ENCODE results near the gene MAP4. TPM values are rescaled to one million over a fixed set of nuclear protein-coding genes. Genes with fewer than 3 reads are reported as not detected.
A peak's percentile ranks its signal among the peaks of the same experiment; 100 is the strongest.

The MAP4 gene
- total and polyA plus RNA-seq, 3 experiments from 2014 or later, result 55.7 to 117 (median 114) TPM

DNA sequence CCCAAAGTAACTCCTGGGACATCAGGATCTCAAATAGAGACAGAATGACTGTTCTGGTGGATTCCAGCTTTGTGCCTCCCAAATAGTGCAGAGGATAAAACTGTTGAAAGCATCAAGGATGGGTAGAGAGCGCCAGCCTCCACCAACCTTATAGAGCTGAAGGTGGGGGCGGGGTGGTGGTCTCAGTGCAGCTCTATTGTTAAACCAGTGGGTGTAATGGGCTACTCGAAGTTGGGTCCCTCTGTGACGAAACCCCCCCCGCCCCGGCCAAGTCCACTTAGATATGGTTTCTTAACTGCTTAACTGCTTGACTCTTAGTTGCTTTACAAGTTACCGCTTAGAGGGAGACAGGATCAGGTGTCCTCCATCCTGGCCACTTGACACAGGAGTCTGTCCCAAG lies 190.6 kb downstream of the MAP4 start:
- DNase-seq, result no peak

GRCh38 chr3:47824541-47825473 lies 191.4 kb downstream of the MAP4 start:
- no peaks in the 10 kb centered on the region for H3K27me3 ChIP-seq (ENCODE audit: insufficient read depth, low read length, poor library complexity, severe bottlenecking)
- H3K36me3 Mint-ChIP-seq, result peaks cover 4 to 44% (median 12%) of the 10 kb centered on the region in 3 donors
- peak overlapping the region; percentile 91 for H3K27ac ChIP-seq (ENCODE audit: low read depth, low read length)
- peaks cover 11% of the 10 kb centered on the region for H3K36me3 ChIP-seq (ENCODE audit: insufficient read depth, low read length)
- H3K4me3 ChIP-seq (ENCODE audit: low read length), result peak overlapping the region; percentile 88
- no peaks in the 10 kb centered on the region for H3K27me3 Mint-ChIP-seq
- peak overlapping the region; percentile 76 to 96 (median 88) for H3K27ac Mint-ChIP-seq
- H3K4me1 ChIP-seq (ENCODE audit: insufficient read depth, low read length), result peaks cover 19% of the 10 kb centered on the region
- CTCF ChIA-PET, result interaction anchor here (0.8 to 4.0 kb wide), 22 partner anchors 8 to 349 kb away, joined by 3 to 50 read pairs (median 6); partner anchors contain the start of genes DHX30 and SCAP
- H3K9me3 ChIP-seq (ENCODE audit: low read length), result no peaks in the 10 kb centered on the region
- H3K4me3 Mint-ChIP-seq, result peak overlapping the region; percentile 86 to 93 (median 89)
- H3K9me3 Mint-ChIP-seq, result no peaks in the 10 kb centered on the region
- peak; percentile 69 to 82 (median 78) for DNase-seq
- peaks cover 27 to 34% (median 32%) of the 10 kb centered on the region in 3 donors for H3K4me1 Mint-ChIP-seq
- POLR2A ChIA-PET, result interaction anchor here (0.8 to 1.0 kb wide), 2 partner anchors 13 to 43 kb away, joined by 3 to 5 read pairs; partner anchors contain the start of gene SMARCC1

More for the DNA sequence above, 190.6 kb downstream of the MAP4 start:
- Mint-ChIP-seq H3K27me3 (no peaks in the 10 kb centered on the region), H3K4me1 (peaks cover 27 to 34% (median 32%) of the 10 kb centered on the region in 3 donors), H3K9me3 (no peaks in the 10 kb centered on the region), H3K27ac (peak overlapping the region; percentile 66 to 95 (median 88)), H3K4me3 (peak overlapping the region; percentile 86 to 93 (median 89)), H3K36me3 (peaks cover 4 to 40% (median 10%) of the 10 kb centered on the region in 3 donors)
- Histone ChIP-seq H3K36me3 (ENCODE audit: insufficient read depth, low read length) (peaks cover 13% of the 10 kb centered on the region), H3K9me3 (ENCODE audit: low read length) (no peaks in the 10 kb centered on the region), H3K4me3 (ENCODE audit: low read length) (peak overlapping the region; percentile 88), H3K27ac (ENCODE audit: low read depth, low read length) (peak overlapping the region; percentile 91), H3K4me1 (ENCODE audit: insufficient read depth, low read length) (peaks cover 19% of the 10 kb centered on the region), H3K27me3 (ENCODE audit: insufficient read depth, low read length, poor library complexity, severe bottlenecking) (no peaks in the 10 kb centered on the region)
- ChIA-PET CTCF (interaction anchor here (0.8 to 4.0 kb wide), 20 partner anchors 12 to 350 kb away, joined by 3 to 50 read pairs (median 6); partner anchors contain the start of genes DHX30 and SCAP), POLR2A (interaction anchor here (0.8 to 1.0 kb wide), 2 partner anchors 12 to 44 kb away, joined by 3 to 5 read pairs; partner anchors contain the start of gene SMARCC1)

- Histone ChIP-seq H3K4me3 (ENCODE audit: low read length) (no peak overlapping the region), H3K9me3 (ENCODE audit: low read length) (no peaks in the 10 kb centered on the region), H3K36me3 (ENCODE audit: insufficient read depth, low read length) (peaks cover 5% of the 10 kb centered on the region), H3K27ac (ENCODE audit: low read depth, low read length) (no peak overlapping the region), H3K4me1 (ENCODE audit: insufficient read depth, low read length) (no peaks in the 10 kb centered on the region), H3K27me3 (ENCODE audit: insufficient read depth, low read length, poor library complexity, severe bottlenecking) (no peaks in the 10 kb centered on the region)
- Mint-ChIP-seq H3K9me3 (no peaks in the 10 kb centered on the region), H3K27ac (no peak overlapping the region), H3K27me3 (no peaks in the 10 kb centered on the region), H3K4me3 (no peak overlapping the region), H3K36me3 (peaks cover 0 to 62% (median 16%) of the 10 kb centered on the region in 3 donors), H3K4me1 (peaks cover 0 to 8% (median 6%) of the 10 kb centered on the region in 3 donors)
- DNase-seq, result no peak
- ChIA-PET CTCF (interaction anchor here (1.6 kb wide), 1 partner anchor 20 kb away, joined by 3 read pairs; no protein-coding TSS in a partner anchor), POLR2A (no interaction called here)
These were observed 198.6 kb downstream of the MAP4 start for GRCh38 chr3:47817609-47818008.

GRCh38 chr3:47813551-47814177 lies 202.6 kb downstream of the MAP4 start:
- Mint-ChIP-seq H3K9me3 (no peaks in the 10 kb centered on the region), H3K4me3 (peak overlapping the region in 2 of 7 donors; percentile 5 to 61), H3K36me3 (peaks cover 6 to 59% (median 13%) of the 10 kb centered on the region in 3 donors), H3K27ac (peak overlapping the region in 3 of 8 donors; percentile 17 to 66 (median 63)), H3K27me3 (no peaks in the 10 kb centered on the region), H3K4me1 (peaks cover 4 to 13% (median 11%) of the 10 kb centered on the region in 3 donors)
- ChIA-PET POLR2A (interaction anchor here (0.7 kb wide), 1 partner anchor 90 kb away, joined by 3 read pairs; no protein-coding TSS in a partner anchor), CTCF (interaction anchor here (0.6 to 7.4 kb wide), 2 partner anchors 11 to 672 kb away, joined by 3 to 50 read pairs; no protein-coding TSS in a partner anchor)
- H3K36me3 ChIP-seq (ENCODE audit: insufficient read depth, low read length), result peaks cover 19% of the 10 kb centered on the region
- H3K27me3 ChIP-seq (ENCODE audit: insufficient read depth, low read length, poor library complexity, severe bottlenecking), result no peaks in the 10 kb centered on the region
- no peaks in the 10 kb centered on the region for H3K4me1 ChIP-seq (ENCODE audit: insufficient read depth, low read length)
- H3K27ac ChIP-seq (ENCODE audit: low read depth, low read length), result no peak overlapping the region
- no peak overlapping the region for H3K4me3 ChIP-seq (ENCODE audit: low read length)
- no peak for DNase-seq
- no peaks in the 10 kb centered on the region for H3K9me3 ChIP-seq (ENCODE audit: low read length)

GRCh38 chr3:47804577-47804976 lies 211.6 kb downstream of the MAP4 start:
- Mint-ChIP-seq H3K4me1 (peaks cover 16 to 26% (median 26%) of the 10 kb centered on the region in 3 donors), H3K4me3 (peak overlapping the region; percentile 37 to 92 (median 74)), H3K36me3 (peaks cover 0 to 27% (median 3%) of the 10 kb centered on the region in 3 donors), H3K27me3 (no peaks in the 10 kb centered on the region), H3K9me3 (no peaks in the 10 kb centered on the region), H3K27ac (peak overlapping the region in 7 of 8 donors; percentile 29 to 99 (median 88))
- ChIA-PET POLR2A (no interaction called here), CTCF (interaction anchor here (3.7 kb wide), 1 partner anchor 20 kb away, joined by 20 read pairs; no protein-coding TSS in a partner anchor)
- no peaks in the 10 kb centered on the region for H3K9me3 ChIP-seq (ENCODE audit: low read length)
- no peak for DNase-seq
- peaks cover 23% of the 10 kb centered on the region for H3K4me1 ChIP-seq (ENCODE audit: insufficient read depth, low read length)
- no peaks in the 10 kb centered on the region for H3K27me3 ChIP-seq (ENCODE audit: insufficient read depth, low read length, poor library complexity, severe bottlenecking)
- H3K36me3 ChIP-seq (ENCODE audit: insufficient read depth, low read length), result no peaks in the 10 kb centered on the region
- no peak overlapping the region for H3K27ac ChIP-seq (ENCODE audit: low read depth, low read length)
- H3K4me3 ChIP-seq (ENCODE audit: low read length), result no peak overlapping the region

DNA sequence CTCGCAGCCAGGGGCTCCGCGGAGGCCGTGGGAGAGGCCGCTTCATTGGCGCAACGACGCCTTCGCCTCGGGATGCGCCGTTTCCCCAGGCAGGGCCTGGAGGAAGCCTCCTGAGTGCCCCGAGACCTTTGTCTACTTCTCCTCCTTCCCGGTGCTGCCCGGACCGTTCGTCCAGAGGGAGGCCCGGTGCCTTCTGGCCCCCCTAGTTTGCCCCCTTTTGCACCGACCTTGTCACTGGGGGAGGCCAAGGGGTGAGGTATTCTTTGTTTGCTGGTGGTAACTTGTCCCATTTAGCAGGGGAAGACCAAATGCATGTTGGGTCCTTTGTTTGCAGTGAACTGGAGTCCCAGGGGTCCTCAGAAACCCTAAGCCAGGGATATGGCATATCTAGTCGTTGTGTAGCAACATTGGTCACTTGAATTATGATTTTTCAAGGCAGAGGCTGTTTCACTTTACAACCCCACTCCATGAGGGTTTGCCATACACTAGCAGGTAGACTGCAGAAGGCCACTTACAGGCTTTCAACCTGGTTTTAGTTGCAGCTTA lies 212.7 kb downstream of the MAP4 start:
- H3K4me3 Mint-ChIP-seq, result peak overlapping the region; percentile 89 to 95 (median 92)
- CTCF ChIA-PET, result no interaction called here
- Histone ChIP-seq H3K4me3 (ENCODE audit: low read length) (peak overlapping the region; percentile 72), H3K27me3 (ENCODE audit: insufficient read depth, low read length, poor library complexity, severe bottlenecking) (no peaks in the 10 kb centered on the region), H3K4me1 (ENCODE audit: insufficient read depth, low read length) (peaks cover 23% of the 10 kb centered on the region), H3K9me3 (ENCODE audit: low read length) (no peaks in the 10 kb centered on the region), H3K27ac (ENCODE audit: low read depth, low read length) (peak overlapping the region; percentile 76), H3K36me3 (ENCODE audit: insufficient read depth, low read length) (no peaks in the 10 kb centered on the region)
- no peaks in the 10 kb centered on the region for H3K9me3 Mint-ChIP-seq
- H3K4me1 Mint-ChIP-seq, result peaks cover 16 to 26% (median 26%) of the 10 kb centered on the region in 3 donors
- no peak for DNase-seq
- no peaks in the 10 kb centered on the region for H3K27me3 Mint-ChIP-seq
- H3K36me3 Mint-ChIP-seq, result peaks cover 0 to 23% (median 3%) of the 10 kb centered on the region in 3 donors
- H3K27ac Mint-ChIP-seq, result peak overlapping the region; percentile 88 to 99 (median 95)
- POLR2A ChIA-PET, result no interaction called here

GRCh38 chr3:47802734-47803479 lies 213.3 kb downstream of the MAP4 start, which contains the start of gene DHX30:
TSS of gene DHX30 (plus strand) at chr3:47803138. CDS start at chr3:47810684, 7,546 bp downstream.
- Mint-ChIP-seq H3K27me3 (no peaks in the 10 kb centered on the region), H3K4me3 (peak within 1 kb of the TSS; percentile 91 to 97 (median 94)), H3K36me3 (peaks cover 0 to 19% (median 3%) of the 10 kb centered on the region in 3 donors), H3K9me3 (no peaks in the 10 kb centered on the region), H3K27ac (peak within 1 kb of the TSS; percentile 89 to 99 (median 96)), H3K4me1 (peaks cover 16 to 26% (median 26%) of the 10 kb centered on the region in 3 donors)
- no peaks in the 10 kb centered on the region for H3K36me3 ChIP-seq (ENCODE audit: insufficient read depth, low read length)
- peak within 1 kb of the TSS; percentile 76 for H3K27ac ChIP-seq (ENCODE audit: low read depth, low read length)
- H3K9me3 ChIP-seq (ENCODE audit: low read length), result no peaks in the 10 kb centered on the region
- peak within 1 kb of the TSS; percentile 72 for H3K4me3 ChIP-seq (ENCODE audit: low read length)
- peak; percentile 79 to 86 (median 81) for DNase-seq
- H3K27me3 ChIP-seq (ENCODE audit: insufficient read depth, low read length, poor library complexity, severe bottlenecking), result no peaks in the 10 kb centered on the region
- CTCF ChIA-PET, result interaction anchor here (2.2 to 3.9 kb wide), 3 partner anchors 14 to 281 kb away, joined by 10 to 14 read pairs (median 11); no protein-coding TSS in a partner anchor
- POLR2A ChIA-PET, result no interaction called here
- H3K4me1 ChIP-seq (ENCODE audit: insufficient read depth, low read length), result peaks cover 23% of the 10 kb centered on the region

Data from CD8-positive, alpha-beta memory T cell (primary cell).